SU-DHL-6 (cell line): Measurements from ENCODE around the gene FBXO2.

Experiments
- H2AFZ ChIP-seq: fragments of 200-600 bp; sonication (generic); 2 replicates; pipeline ENCODE4 v1.6.1; 2014; ENCODE audit warnings: low read depth, mild to moderate bottlenecking, moderate library complexity, mixed read lengths, antibody characterized with exemption, low read length; ENCODE audit not compliant: severe bottlenecking
- H3F3A ChIP-seq: fragments of 200-600 bp; shearing (Covaris generic); 2 replicates; pipeline ENCODE4 v1.6.0; 2016; ENCODE audit warnings: antibody characterized with exemption, mild to moderate bottlenecking; ENCODE audit not compliant: insufficient read depth
- H3K27ac ChIP-seq: fragments of 200-600 bp; sonication (generic); 2 replicates; pipeline ENCODE4 v1.5.1; 2016; ENCODE audit warnings: low read depth, mild to moderate bottlenecking, low read length, moderate library complexity, mixed read lengths
- H3K27me3 ChIP-seq: fragments of 200-600 bp; sonication (generic), shearing (Covaris generic); 2 replicates; pipeline ENCODE4 v1.6.0; 2014; ENCODE audit warnings: mild to moderate bottlenecking, low read length
- H3K36me3 ChIP-seq: fragments of 200-600 bp; sonication (generic); 2 replicates; pipeline ENCODE4 v1.6.1; 2014; ENCODE audit warnings: mild to moderate bottlenecking, low read length, mixed read lengths
- H3K4me2 ChIP-seq: fragments of 300-600, 200-600 bp; shearing (Covaris generic), sonication (generic); 2 replicates; pipeline ENCODE4 v1.6.0; 2014; ENCODE audit warnings: low read length, low read depth, mild to moderate bottlenecking; ENCODE audit not compliant: poor library complexity, severe bottlenecking
- H3K4me3 ChIP-seq: fragments of 200-600 bp; sonication (generic); 2 replicates; pipeline ENCODE4 v1.5.1; 2014; ENCODE audit warnings: antibody characterized with exemption, low read length, mild to moderate bottlenecking, mixed read lengths; ENCODE audit not compliant: insufficient read depth, poor library complexity, severe bottlenecking
- H3K79me2 ChIP-seq: fragments of 200-600 bp; sonication (generic); 2 replicates; pipeline ENCODE4 v1.6.1; 2014; ENCODE audit warnings: mild to moderate bottlenecking, low read length, moderate library complexity; ENCODE audit not compliant: insufficient read depth
- H3K9ac ChIP-seq: fragments of 200-600 bp; sonication (generic); 2 replicates; pipeline ENCODE4 v1.7.0; 2014; ENCODE audit warnings: mild to moderate bottlenecking, low read length
- H3K9me2 ChIP-seq: fragments of 200-600 bp; sonication (generic); replicated peaks from 2 replicates; pipeline ENCODE4 v1.6.1; 2014; ENCODE audit warnings: low read length; ENCODE audit not compliant: insufficient read depth
- H3K9me3 ChIP-seq: fragments of 200-600 bp; sonication (generic); 2 replicates; pipeline ENCODE4 v1.6.1; 2014; ENCODE audit warnings: low read length, mixed read lengths; ENCODE audit not compliant: insufficient read depth
- H4K20me1 ChIP-seq: fragments of 200-600 bp; sonication (generic); 2 replicates; pipeline ENCODE4 v1.6.1; 2014; ENCODE audit warnings: low read depth, mild to moderate bottlenecking, antibody characterized with exemption, low read length, moderate library complexity, mixed read lengths
- CTCF ChIP-seq: fragments of 200-600 bp; sonication (generic); IDR thresholded peaks from one replicate; pipeline ENCODE4 v1.5.1; 2017; ENCODE audit warnings: antibody characterized with exemption, mild to moderate bottlenecking, low read length, moderate library complexity; ENCODE audit not compliant: insufficient read depth, poor library complexity, severe bottlenecking
- EZH2phosphoT487 ChIP-seq: fragments of 200-600 bp; sonication (generic), shearing (Covaris generic); conservative IDR thresholded peaks from 2 replicates; pipeline ENCODE4 v1.6.1; 2018; ENCODE audit warnings: mild to moderate bottlenecking, antibody characterized with exemption, low read length, moderate library complexity, mixed read lengths

The FBXO2 gene

GRCh38 chr1:11697188-11697892 is 43.1 kb upstream of the FBXO2 start:
- no peak for TF ChIP-seq CTCF
- no peak for TF ChIP-seq EZH2phosphoT487
- Histone ChIP-seq H3K79me2 (no peaks in the 10 kb centered on the region), H3K4me2 (no peak overlapping the region), H3K9ac (no peak overlapping the region), H2AFZ (no peak overlapping the region), H3K9me2 (no peaks in the 10 kb centered on the region), H3K27ac (no peak overlapping the region), H3F3A (no peaks in the 10 kb centered on the region), H4K20me1 (no peaks in the 10 kb centered on the region), H3K36me3 (no peaks in the 10 kb centered on the region), H3K9me3 (no peaks in the 10 kb centered on the region), H3K4me3 (no peak overlapping the region), H3K27me3 (no peaks in the 10 kb centered on the region)

- TF ChIP-seq EZH2phosphoT487 = no peak
- TF ChIP-seq CTCF = no peak
- Histone ChIP-seq H3F3A (no peaks in the 10 kb centered on the region), H3K9ac (no peak overlapping the region), H3K79me2 (no peaks in the 10 kb centered on the region), H3K36me3 (no peaks in the 10 kb centered on the region), H3K4me2 (no peak overlapping the region), H2AFZ (no peak overlapping the region), H3K27ac (no peak overlapping the region), H4K20me1 (no peaks in the 10 kb centered on the region), H3K27me3 (no peaks in the 10 kb centered on the region), H3K4me3 (no peak overlapping the region), H3K9me3 (no peaks in the 10 kb centered on the region), H3K9me2 (no peaks in the 10 kb centered on the region)
Observed at GRCh38 chr1:11695861-11696260, 41.6 kb upstream of the FBXO2 start.

- H3K36me3 ChIP-seq = no peaks in the 10 kb centered on the region
- H3K9me3 ChIP-seq = no peaks in the 10 kb centered on the region
- H4K20me1 ChIP-seq = no peaks in the 10 kb centered on the region
- no peaks in the 10 kb centered on the region for H3K27me3 ChIP-seq
- H3F3A ChIP-seq = no peaks in the 10 kb centered on the region
- no peak overlapping the region for H3K4me2 ChIP-seq
- no peak for TF ChIP-seq EZH2phosphoT487
- H3K79me2 ChIP-seq = no peaks in the 10 kb centered on the region
- H3K9ac ChIP-seq = no peak overlapping the region
- H3K27ac ChIP-seq = no peak overlapping the region
- H3K9me2 ChIP-seq = no peaks in the 10 kb centered on the region
- no peak overlapping the region for H2AFZ ChIP-seq
- H3K4me3 ChIP-seq = no peak overlapping the region
Observed at GRCh38 chr1:11693917-11694316, 39.7 kb upstream of the FBXO2 start.

GRCh38 chr1:11693024-11693590 is 38.9 kb upstream of the FBXO2 start:
- no peak overlapping the region for H3K4me3 ChIP-seq
- no peak overlapping the region for H3K9ac ChIP-seq
- no peak overlapping the region for H3K27ac ChIP-seq
- no peaks in the 10 kb centered on the region for H3K9me2 ChIP-seq
- H3K36me3 ChIP-seq = no peaks in the 10 kb centered on the region
- no peak overlapping the region for H3K4me2 ChIP-seq
- no peak for TF ChIP-seq CTCF
- TF ChIP-seq EZH2phosphoT487 = no peak
- no peak overlapping the region for H2AFZ ChIP-seq
- H3K9me3 ChIP-seq = no peaks in the 10 kb centered on the region
- H3K79me2 ChIP-seq = no peaks in the 10 kb centered on the region
- no peaks in the 10 kb centered on the region for H3K27me3 ChIP-seq
- no peaks in the 10 kb centered on the region for H3F3A ChIP-seq
- no peaks in the 10 kb centered on the region for H4K20me1 ChIP-seq
